ENCODE results near the gene SMDT1. TPM values are rescaled to one million over a fixed set of nuclear protein-coding genes. Genes with fewer than 3 reads are reported as not detected.

The SMDT1 gene, protein sequence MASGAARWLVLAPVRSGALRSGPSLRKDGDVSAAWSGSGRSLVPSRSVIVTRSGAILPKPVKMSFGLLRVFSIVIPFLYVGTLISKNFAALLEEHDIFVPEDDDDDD
- total RNA-seq = 8.0 and 11.5 TPM in 2 replicates

- DNase-seq (ENCODE audit: low read depth in 2 of 2) = peak; percentile 97 to 99
Measured at GRCh38 chr22:42079319-42080251, at the start of gene SMDT1. Gene SMDT1 (plus strand): TSS chr22:42079700. CDS start chr22:42079769, 69 bp downstream.

DNA sequence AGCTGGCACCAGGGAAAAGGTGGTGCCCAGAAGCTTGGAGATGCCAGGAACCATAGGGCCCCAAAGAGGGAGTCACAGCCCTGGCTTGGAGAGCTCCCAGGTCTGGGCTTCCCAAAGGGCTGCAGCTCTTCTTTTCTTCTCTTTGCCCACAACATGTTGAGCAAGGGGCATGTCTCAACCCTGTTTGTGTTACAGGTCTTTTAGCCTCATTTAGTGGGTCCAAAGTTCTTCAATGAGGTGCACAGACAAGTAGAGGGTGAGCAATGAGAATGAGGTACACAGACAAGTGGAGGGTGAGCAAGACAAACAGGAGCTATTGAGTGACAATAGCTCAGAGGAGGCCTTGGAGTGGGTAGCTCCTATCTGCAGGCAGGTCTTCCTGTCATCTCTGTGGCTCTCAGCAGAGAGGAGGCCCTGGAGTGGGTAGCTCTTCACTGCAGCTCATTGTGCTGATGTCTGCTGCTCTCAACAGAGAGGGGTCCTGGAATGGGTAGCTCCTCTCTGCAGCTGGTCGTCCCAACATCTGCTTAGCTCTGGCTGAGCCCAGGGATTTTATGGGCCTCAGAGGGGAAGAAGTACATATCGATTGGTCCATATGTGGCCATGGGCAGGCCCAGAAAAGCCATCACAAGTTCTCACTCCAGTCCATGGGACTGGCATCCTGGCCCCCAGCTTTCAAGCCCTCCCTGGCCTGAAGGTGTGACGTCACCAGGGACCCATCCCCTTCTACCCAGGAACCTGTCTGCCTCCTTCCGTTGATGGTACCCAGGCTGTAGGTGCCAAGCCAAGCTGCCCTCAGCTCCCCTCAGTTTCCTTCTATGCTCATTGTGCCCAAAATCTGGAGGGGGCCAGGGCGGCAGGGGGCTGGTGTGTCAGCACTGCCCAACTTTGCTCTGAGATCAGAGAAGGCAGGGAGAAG is 46.0 kb upstream of the SMDT1 start:
- DNase-seq (ENCODE audit: low read depth in 2 of 2) = no peak

DNA sequence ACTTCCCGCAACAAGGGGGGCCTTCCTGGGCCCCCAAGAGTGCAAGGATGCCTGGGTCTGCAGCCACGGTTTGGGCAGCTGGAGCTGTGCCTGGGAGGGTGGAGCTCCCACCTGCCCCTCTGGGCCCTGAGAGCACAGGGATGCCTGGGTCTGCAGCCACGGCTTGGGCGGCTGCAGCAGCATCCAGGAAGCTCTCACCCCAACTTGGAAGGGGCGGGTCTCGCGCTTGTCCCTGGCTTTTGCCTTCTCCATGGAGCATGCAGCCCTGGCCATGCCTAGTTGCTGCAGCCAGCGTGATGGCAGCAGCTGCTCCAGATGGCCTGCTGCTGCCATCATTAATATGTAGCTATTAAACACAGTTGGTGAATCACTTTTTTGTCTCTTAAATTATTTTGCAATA is 44.2 kb upstream of the SMDT1 start:
- DNase-seq (ENCODE audit: low read depth in 2 of 2) = no peak

- no peak for DNase-seq (ENCODE audit: low read depth in 2 of 2)
Measured at GRCh38 chr22:42039271-42039670, 40.2 kb upstream of the SMDT1 start.

DNA sequence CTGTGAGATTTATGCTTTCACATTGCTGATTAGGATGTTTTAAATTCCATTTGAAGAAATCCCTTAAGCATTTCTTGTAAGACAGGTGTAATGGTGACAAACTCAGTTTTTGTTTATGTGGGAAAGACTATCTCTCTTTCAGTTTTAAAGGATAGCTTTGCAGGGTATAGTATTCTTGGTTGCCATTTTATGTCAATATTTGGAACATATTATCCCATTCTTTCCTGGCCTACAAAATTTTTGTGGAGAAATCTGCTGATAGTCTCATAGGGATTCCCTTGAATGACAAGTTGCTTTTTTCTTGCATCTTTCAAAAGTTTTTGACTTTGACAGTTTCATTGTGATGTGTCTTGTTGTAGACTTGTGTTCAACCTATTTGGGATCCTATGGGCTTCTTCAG is 37.7 kb upstream of the SMDT1 start:
- DNase-seq (ENCODE audit: low read depth in 2 of 2) = no peak

GRCh38 chr22:42050641-42051180 is 28.8 kb upstream of the SMDT1 start:
- no peak for DNase-seq (ENCODE audit: low read depth in 2 of 2)

DNA sequence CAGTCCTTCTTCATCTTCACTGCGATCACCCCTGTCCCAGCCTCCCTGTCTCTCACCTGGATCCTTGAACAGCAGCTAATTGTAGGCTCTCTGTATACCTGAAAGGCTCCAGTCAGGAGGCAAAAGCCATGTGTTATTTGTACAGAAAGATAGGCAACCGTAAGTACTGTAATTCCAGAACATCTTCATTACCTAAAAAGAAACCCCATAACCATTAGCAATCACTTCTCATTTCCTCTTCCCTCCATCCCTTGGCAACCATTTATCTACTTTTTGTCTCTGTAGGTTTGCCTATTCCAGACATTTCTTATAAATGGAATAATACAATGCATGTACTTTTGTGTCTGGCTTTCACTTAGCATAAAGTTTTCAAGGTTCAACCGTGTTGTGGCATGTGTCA is 26.7 kb upstream of the SMDT1 start:
- no peak for DNase-seq (ENCODE audit: low read depth in 2 of 2)

GRCh38 chr22:42056757-42057511 is 22.6 kb upstream of the SMDT1 start:
- no peak for DNase-seq (ENCODE audit: low read depth in 2 of 2)

DNA sequence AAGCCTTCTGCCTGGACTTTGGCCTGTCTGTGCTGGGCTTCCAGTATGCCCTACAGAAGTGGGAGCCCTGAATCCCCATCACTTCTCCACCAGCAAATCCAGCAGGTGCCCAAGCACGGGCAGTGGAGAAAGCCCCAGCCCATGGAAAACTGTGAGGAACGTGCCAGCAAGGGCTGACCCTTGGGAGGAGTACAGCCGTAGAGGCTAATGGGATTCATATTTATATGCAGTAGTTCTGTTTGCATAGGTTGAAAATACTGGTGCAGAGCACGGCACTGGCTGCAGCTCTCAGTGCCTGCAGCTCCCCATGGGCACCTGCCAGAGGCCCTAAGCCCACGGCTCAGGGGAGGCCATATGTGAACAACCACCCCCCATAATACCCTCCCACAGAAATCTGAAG is 19.0 kb upstream of the SMDT1 start:
- no peak for DNase-seq (ENCODE audit: low read depth in 2 of 2)

DNA sequence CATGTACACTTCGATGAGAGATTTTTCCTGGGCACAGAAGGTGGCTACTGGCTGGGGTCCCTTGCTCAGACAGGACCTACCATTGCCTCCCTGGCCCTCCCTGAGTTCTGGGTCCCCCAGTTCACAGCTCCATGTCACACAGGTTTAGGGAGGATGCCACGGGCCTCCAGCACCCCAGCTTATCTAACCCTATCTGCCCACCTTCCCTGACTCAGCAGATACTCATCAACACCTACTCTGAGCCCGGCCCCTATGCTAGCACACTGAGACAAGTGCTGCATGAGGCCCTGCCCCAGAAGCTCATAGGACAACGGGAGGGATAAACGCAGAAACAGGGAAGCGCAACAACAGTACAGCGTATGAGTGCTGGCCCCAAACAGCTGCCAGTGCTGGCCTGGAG is 18.5 kb upstream of the SMDT1 start:
- no peak for DNase-seq (ENCODE audit: low read depth in 2 of 2)

- DNase-seq (ENCODE audit: low read depth in 2 of 2) = no peak
Measured at GRCh38 chr22:42062506-42063170, 16.9 kb upstream of the SMDT1 start.

- no peak for DNase-seq (ENCODE audit: low read depth in 2 of 2)
Measured at GRCh38 chr22:42064629-42065028, 14.9 kb upstream of the SMDT1 start.

DNA sequence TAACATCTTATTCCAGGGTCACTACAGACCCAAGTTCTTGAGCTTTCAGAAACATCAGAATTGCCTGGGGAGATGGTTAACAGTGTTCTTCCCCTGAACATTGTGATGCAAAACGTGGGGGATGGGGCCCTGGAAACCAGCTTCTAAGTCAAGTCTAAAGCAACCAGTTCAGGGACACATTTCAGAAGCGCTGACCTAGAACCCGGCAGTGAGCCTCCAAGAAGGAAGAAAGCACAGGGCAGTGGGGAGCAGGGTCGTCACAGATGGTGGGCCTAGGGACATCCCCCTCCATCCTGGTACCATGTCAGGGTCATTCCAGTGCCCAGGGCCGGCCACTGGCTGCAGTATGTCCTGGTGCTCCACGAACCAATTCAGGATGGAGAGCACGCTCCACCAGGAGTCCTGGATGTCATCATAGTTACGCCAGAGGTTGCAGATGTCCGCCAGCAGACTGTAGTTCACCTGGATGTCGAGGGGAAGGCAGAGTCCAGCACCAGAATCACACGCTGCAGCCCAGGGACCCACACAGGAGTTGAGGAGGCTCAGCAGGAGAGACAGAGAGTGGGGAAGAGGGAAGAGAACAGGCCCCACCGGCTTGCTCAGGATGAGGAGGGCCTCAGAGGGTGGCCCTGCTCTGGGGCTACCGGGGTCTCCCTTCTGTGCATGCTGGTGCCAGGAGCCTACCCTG is 13.9 kb upstream of the SMDT1 start:
- no peak for DNase-seq (ENCODE audit: low read depth in 2 of 2)

GRCh38 chr22:42066126-42066761 is 13.3 kb upstream of the SMDT1 start:
- DNase-seq (ENCODE audit: low read depth in 2 of 2) = no peak

- DNase-seq (ENCODE audit: low read depth in 2 of 2) = no peak
Measured at GRCh38 chr22:42066937-42067336, 12.6 kb upstream of the SMDT1 start.

DNA sequence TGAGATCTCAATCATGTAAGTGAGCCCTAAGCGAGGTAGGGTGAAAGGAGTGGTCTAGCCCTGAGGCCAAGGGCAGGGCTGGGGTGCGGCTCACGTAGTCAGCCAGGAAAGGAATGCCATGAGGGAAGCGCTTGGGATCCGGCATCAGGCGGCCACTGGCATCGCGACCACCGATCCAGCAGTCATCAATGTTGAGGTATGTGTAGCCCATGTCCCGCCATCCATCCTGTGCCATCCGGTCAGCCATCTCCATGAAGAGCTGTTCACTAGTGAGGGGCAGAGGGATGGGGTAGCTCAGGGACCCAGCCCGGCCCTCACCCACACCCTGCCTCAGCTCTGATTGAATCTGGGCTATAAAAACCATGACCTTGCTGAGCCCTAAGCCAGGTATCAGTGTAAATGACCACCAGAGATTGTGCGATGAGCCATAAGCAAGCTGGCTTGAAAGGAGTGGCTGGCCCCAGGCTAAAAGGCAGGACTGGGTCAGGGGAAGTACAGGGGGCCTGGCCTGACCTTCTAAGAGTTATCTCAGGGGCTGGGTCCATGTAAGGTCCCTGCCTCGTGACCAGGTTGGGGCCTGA is 11.7 kb upstream of the SMDT1 start:
- DNase-seq (ENCODE audit: low read depth in 2 of 2) = no peak

GRCh38 chr22:42068291-42068690 is 11.2 kb upstream of the SMDT1 start:
- DNase-seq (ENCODE audit: low read depth in 2 of 2) = no peak

- DNase-seq (ENCODE audit: low read depth in 2 of 2) = no peak
Measured at GRCh38 chr22:42069801-42070516, 9.5 kb upstream of the SMDT1 start.
